Sigmoid colon (tissue), 7 donors: Measurements from ENCODE around the gene TRAF3IP3. TPM values are rescaled to one million over a fixed set of nuclear protein-coding genes. Genes with fewer than 3 reads are reported as not detected.

ENCODE experiments used
- DNase-seq: peaks from one replicate; pipeline ENCODE4 v3.0.0-alpha.2; 2019
- H3K27ac ChIP-seq, 4 donors: fragments of 200-600 bp; sonication (generic); one replicate each; pipeline ENCODE4 v1.5.1; 2016 to 2019; ENCODE audit warnings: mild to moderate bottlenecking in 1 of 4
- H3K27me3 ChIP-seq, 3 donors: fragments of 200-600 bp; sonication (generic); one replicate each; pipeline ENCODE4 v1.5.1; 2019; ENCODE audit warnings: mild to moderate bottlenecking in 1 of 3
- H3K36me3 ChIP-seq, 4 donors: fragments of 200-600 bp; sonication (generic); one replicate each; pipeline ENCODE4 v1.5.1; 2016 to 2019
- H3K4me1 ChIP-seq, 4 donors: fragments of 200-600 bp; sonication (generic); one replicate each; pipeline ENCODE4 v1.5.1; 2017 to 2019
- H3K4me3 ChIP-seq, 4 donors: fragments of 200-600 bp; sonication (generic); one replicate each; pipeline ENCODE4 v1.5.1; 2017 to 2019; ENCODE audit warnings: mild to moderate bottlenecking in 2 of 4, moderate library complexity in 1 of 4
- H3K9me3 ChIP-seq, 4 donors: fragments of 200-600 bp in 3 of 4; sonication (generic) in 3 of 4; one replicate each; pipeline versions ENCODE4 v1.5.1 to v1.6.1; 2013 to 2019
- EP300 ChIP-seq, 4 donors: sonication (generic); formaldehyde crosslinking; IDR thresholded peaks; one replicate each; pipeline ENCODE4 v1.6.1; 2017; ENCODE audit warnings: antibody characterized with exemption in 4 of 4
- POLR2A ChIP-seq, 2 donors: fragments of 450-650 bp; IDR thresholded peaks; one replicate each; pipeline ENCODE4 v1.6.1; 2016; ENCODE audit warnings: antibody characterized with exemption in 2 of 2, mild to moderate bottlenecking in 2 of 2, moderate library complexity in 2 of 2
- POLR2AphosphoS5 ChIP-seq, 4 donors: sonication (generic); formaldehyde crosslinking; IDR thresholded peaks; one replicate each; pipeline ENCODE4 v1.6.1; 2017; ENCODE audit warnings: antibody characterized with exemption in 4 of 4
- WGBS, 2 donors: extraction: QIAGEN DNeasy Blood & Tissue Kit; methylation state at CpG; one replicate each; pipeline ENCODE4 v1.1.7; 2013; 5-methylcytosine and 5-hydroxymethylcytosine counted together
- intact Hi-C: fragments of 100-400 bp; cut with DNase I; formaldehyde crosslinking; loops from one replicate; pipeline ENCODE4 v1.15.1; 2023
- polyA plus RNA-seq, 3 donors: library from polyadenylated mRNA; stranded (reverse); fragments of 200-250 nt; gene quantifications; one replicate each; pipeline ENCODE4 v1.2.3, GENCODE V29; 2013
- total RNA-seq, 4 donors: library from RNA; depleted of rRNA; stranded (reverse); fragments of >200 nt; gene quantifications; one replicate each; pipeline ENCODE4 v1.1.0, GENCODE V29; 2016
- TF ChIP-seq, protein P1 (sequence below), 4 experiments: fragments of 450-650 bp in 3 of 4; fragments of 200-600 bp in 1 of 4; IDR thresholded peaks; one replicate each; pipeline ENCODE4 v1.5.1; 2016 to 2019; ENCODE audit warnings: antibody characterized with exemption in 4 of 4, mild to moderate bottlenecking in 3 of 4, moderate library complexity in 2 of 4
- donor health status: healthy with polysubstance abuse.
- donor health status: Bipolar disorder and iron deficiency.
- donor health status: healthy.

The TRAF3IP3 gene, protein sequence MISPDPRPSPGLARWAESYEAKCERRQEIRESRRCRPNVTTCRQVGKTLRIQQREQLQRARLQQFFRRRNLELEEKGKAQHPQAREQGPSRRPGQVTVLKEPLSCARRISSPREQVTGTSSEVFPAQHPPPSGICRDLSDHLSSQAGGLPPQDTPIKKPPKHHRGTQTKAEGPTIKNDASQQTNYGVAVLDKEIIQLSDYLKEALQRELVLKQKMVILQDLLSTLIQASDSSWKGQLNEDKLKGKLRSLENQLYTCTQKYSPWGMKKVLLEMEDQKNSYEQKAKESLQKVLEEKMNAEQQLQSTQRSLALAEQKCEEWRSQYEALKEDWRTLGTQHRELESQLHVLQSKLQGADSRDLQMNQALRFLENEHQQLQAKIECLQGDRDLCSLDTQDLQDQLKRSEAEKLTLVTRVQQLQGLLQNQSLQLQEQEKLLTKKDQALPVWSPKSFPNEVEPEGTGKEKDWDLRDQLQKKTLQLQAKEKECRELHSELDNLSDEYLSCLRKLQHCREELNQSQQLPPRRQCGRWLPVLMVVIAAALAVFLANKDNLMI
- total RNA-seq (1 to 10 TPM; 1.1 to 2.7 (median 1.4) TPM), polyA plus RNA-seq (10 to 100 TPM in 1 of 3 donors, 1 to 10 TPM in 2; 1.2 to 43.7 (median 1.8) TPM)

DNA sequence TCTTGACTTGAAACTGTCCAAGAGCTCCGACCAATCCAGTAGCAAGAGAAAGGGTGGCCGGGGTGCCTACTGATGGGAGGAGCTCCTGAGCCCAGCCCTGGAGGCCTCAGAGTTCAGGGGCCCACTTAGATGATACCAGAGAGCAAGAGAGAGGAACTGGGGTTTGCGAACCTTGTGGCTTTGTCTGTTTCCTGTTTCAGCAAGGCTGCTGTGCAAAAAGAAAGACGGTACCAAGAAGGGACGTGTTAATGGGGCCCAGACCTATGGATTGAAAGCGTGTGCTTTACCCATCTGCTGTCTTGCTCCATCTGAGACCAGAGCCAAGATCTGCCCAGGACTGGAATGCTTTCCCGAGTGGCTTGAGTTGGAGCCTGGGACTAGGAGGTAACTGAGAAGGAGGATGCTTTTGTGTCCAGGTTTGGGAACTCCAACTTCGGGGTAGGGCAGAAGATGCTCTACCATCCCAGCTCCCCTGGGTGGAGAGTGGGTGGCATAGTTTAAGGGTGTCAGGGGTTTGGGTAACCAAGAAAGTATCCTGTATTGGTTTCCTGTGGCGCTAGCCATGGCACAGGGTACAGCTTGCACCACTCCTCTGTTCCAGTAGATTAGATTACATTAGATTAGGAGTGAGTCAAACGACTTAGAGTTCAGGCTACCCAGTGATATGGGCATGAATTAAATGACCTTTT is at the start of gene TRAF3IP3:
Gene TRAF3IP3, plus strand, starts transcription at position 128 of the 689 bp plus-strand sequence. CDS start 3,987 bp downstream, outside the sequence.
- TF ChIP-seq POLR2AphosphoS5 (IDR thresholded peaks at IDR 0.05): no peak
- TF ChIP-seq, protein P1, sequence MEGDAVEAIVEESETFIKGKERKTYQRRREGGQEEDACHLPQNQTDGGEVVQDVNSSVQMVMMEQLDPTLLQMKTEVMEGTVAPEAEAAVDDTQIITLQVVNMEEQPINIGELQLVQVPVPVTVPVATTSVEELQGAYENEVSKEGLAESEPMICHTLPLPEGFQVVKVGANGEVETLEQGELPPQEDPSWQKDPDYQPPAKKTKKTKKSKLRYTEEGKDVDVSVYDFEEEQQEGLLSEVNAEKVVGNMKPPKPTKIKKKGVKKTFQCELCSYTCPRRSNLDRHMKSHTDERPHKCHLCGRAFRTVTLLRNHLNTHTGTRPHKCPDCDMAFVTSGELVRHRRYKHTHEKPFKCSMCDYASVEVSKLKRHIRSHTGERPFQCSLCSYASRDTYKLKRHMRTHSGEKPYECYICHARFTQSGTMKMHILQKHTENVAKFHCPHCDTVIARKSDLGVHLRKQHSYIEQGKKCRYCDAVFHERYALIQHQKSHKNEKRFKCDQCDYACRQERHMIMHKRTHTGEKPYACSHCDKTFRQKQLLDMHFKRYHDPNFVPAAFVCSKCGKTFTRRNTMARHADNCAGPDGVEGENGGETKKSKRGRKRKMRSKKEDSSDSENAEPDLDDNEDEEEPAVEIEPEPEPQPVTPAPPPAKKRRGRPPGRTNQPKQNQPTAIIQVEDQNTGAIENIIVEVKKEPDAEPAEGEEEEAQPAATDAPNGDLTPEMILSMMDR (IDR thresholded peaks at IDR 0.05): no peak
- TF ChIP-seq POLR2A (IDR thresholded peaks at IDR 0.05): no peak
- Histone ChIP-seq H3K4me3 (no peak within 1 kb of the TSS), H3K27me3 (no peaks in the 10 kb centered on the region), H3K27ac (peak within 1 kb of the TSS in 1 of 4 donors; percentile 18), H3K4me1 (no peaks in the 10 kb centered on the region), H3K9me3 (no peaks in the 10 kb centered on the region), H3K36me3 (no peaks in the 10 kb centered on the region)
- 48 to 78% methylated on average over 10 of the region's 10 CpGs for WGBS, 2 donors
- intact Hi-C loops: no loop called here
- DNase-seq: no peak

DNA sequence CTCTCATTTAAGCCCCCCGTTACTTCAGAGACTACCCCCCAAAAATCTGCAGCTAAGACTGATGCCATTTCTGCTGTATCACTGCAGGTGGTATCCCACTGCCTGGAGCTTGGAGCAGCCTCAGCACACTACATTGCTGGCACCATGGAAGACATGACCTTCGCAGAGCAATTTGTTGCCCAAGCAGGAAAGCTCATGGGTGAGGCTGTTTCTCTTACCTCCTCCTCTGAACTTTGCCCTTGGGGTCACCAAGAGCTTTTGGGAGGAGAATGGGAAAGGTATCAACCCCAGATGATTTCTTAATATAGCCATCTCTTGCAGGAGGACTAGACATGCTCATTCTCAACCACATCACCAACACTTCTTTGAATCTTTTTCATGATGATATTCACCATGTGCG is 49.2 kb upstream of the TRAF3IP3 start:
- WGBS, 2 donors: 93 to 97% methylated on average over 3 of the region's 3 CpGs
- intact Hi-C loops: no loop called here

DNA sequence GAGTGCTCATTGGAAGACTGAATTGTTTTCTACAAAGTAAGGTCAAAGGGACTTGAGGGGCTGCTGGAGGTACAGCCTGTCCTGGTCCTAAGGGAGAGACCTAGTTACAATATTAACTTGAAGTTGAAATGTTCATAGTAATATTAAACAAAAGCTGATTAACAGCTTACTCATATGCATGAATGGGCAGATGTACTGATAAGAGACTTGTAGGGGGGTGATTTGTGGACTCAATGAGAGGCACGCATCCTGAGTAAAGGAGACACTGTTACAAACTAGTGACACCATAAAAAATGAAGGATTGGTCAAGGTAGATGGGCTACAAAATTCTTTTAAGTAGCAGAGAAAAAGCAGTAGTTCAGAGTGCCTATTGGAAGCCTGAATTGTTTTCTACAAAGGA is 48.5 kb upstream of the TRAF3IP3 start:
- TF ChIP-seq POLR2AphosphoS5 (IDR thresholded peaks at IDR 0.05) (no peak), POLR2A (IDR thresholded peaks at IDR 0.05) (no peak), EP300 (IDR thresholded peaks at IDR 0.05) (no peak)
- TF ChIP-seq, protein P1 (IDR thresholded peaks at IDR 0.05): no peak
- no peaks in the 10 kb centered on the region for H3K9me3 ChIP-seq
- DNase-seq: no peak
- no peak overlapping the region for H3K27ac ChIP-seq
- intact Hi-C loops: no loop called here
- WGBS, 2 donors: 95% methylated on average over 1 of the region's 1 CpG
- no peaks in the 10 kb centered on the region for H3K27me3 ChIP-seq
- no peak overlapping the region for H3K4me3 ChIP-seq
- H3K4me1 ChIP-seq: no peaks in the 10 kb centered on the region
- no peaks in the 10 kb centered on the region for H3K36me3 ChIP-seq

More for the DNA sequence above, 49.2 kb upstream of the TRAF3IP3 start:
- no peaks in the 10 kb centered on the region for H3K36me3 ChIP-seq
- H3K27me3 ChIP-seq: no peaks in the 10 kb centered on the region
- no peak overlapping the region for H3K4me3 ChIP-seq
- no peak overlapping the region for H3K27ac ChIP-seq
- no peaks in the 10 kb centered on the region for H3K9me3 ChIP-seq
- no peaks in the 10 kb centered on the region for H3K4me1 ChIP-seq
- no peak for TF ChIP-seq POLR2AphosphoS5 (IDR thresholded peaks at IDR 0.05)
- no peak for DNase-seq

DNA sequence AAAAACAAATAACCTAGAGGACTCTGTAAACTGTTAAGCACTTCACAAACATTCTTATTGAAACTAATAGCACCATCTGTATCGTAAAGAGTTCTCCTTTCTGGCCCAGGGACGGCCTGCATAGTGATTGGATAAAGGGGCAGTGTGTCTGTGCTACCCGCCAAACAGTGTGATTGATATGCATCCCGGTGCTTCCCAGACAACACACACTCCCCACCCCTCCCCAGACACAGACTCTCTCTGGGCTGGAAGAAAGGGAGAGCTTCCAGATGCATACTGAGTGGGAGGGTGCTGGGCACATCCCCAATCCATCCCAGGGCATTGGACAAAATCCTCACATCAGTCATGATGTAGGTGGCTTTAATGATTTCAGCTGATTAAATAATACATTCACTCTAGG is 47.6 kb upstream of the TRAF3IP3 start:
- Histone ChIP-seq H3K27ac (no peak overlapping the region), H3K4me1 (no peaks in the 10 kb centered on the region), H3K27me3 (no peaks in the 10 kb centered on the region), H3K9me3 (no peaks in the 10 kb centered on the region), H3K4me3 (no peak overlapping the region), H3K36me3 (no peaks in the 10 kb centered on the region)
- TF ChIP-seq POLR2AphosphoS5 (IDR thresholded peaks at IDR 0.05) (no peak), POLR2A (IDR thresholded peaks at IDR 0.05) (no peak), EP300 (IDR thresholded peaks at IDR 0.05) (no peak)
- TF ChIP-seq, protein P1 (IDR thresholded peaks at IDR 0.05): no peak
- 74 to 76% methylated on average over 4 of the region's 4 CpGs for WGBS, 2 donors
- intact Hi-C loops: no loop called here
- no peak for DNase-seq

DNA sequence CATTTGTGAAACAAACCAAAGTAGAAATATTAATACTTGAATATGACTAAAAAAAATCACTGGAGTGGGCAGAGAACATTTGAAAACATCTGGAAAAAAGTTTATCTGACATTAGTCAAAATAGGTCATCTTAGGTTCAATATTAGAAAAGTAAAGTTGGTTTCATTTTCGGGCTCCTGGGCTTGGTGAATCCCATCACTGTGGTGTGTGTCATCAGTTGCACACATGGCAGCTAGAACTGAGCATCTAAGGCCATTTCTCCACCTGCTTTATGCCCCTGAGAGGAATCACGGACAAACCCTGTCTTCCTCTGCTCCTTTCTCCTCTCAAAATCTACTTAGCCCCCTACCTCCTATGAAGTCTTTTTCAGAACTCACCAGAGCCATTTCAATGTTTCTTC is 45.8 kb upstream of the TRAF3IP3 start:
- H3K27me3 ChIP-seq: no peaks in the 10 kb centered on the region
- no peak overlapping the region for H3K27ac ChIP-seq
- 88 to 91% methylated on average over 2 of the region's 2 CpGs for WGBS, 2 donors
- DNase-seq: no peak
- no peaks in the 10 kb centered on the region for H3K36me3 ChIP-seq
- intact Hi-C loops: no loop called here
- no peaks in the 10 kb centered on the region for H3K4me1 ChIP-seq
- no peak overlapping the region for H3K4me3 ChIP-seq
- TF ChIP-seq, protein P1 (IDR thresholded peaks at IDR 0.05): no peak
- TF ChIP-seq POLR2AphosphoS5 (IDR thresholded peaks at IDR 0.05): no peak
- TF ChIP-seq EP300 (IDR thresholded peaks at IDR 0.05): no peak
- no peak for TF ChIP-seq POLR2A (IDR thresholded peaks at IDR 0.05)
- H3K9me3 ChIP-seq: no peaks in the 10 kb centered on the region
